ENCODE data around the gene PFKFB3.

GRCh38 chr10:6271663-6272062 is 68.9 kb downstream of the PFKFB3 start:
- TF ChIP-seq, protein P1, sequence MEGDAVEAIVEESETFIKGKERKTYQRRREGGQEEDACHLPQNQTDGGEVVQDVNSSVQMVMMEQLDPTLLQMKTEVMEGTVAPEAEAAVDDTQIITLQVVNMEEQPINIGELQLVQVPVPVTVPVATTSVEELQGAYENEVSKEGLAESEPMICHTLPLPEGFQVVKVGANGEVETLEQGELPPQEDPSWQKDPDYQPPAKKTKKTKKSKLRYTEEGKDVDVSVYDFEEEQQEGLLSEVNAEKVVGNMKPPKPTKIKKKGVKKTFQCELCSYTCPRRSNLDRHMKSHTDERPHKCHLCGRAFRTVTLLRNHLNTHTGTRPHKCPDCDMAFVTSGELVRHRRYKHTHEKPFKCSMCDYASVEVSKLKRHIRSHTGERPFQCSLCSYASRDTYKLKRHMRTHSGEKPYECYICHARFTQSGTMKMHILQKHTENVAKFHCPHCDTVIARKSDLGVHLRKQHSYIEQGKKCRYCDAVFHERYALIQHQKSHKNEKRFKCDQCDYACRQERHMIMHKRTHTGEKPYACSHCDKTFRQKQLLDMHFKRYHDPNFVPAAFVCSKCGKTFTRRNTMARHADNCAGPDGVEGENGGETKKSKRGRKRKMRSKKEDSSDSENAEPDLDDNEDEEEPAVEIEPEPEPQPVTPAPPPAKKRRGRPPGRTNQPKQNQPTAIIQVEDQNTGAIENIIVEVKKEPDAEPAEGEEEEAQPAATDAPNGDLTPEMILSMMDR (IDR thresholded peaks at IDR 0.05): no peak
- TF ChIP-seq POLR2A (IDR thresholded peaks at IDR 0.05): no peak
